ENCODE results near the gene LHX6. TPM values are rescaled to one million over a fixed set of nuclear protein-coding genes. Genes with fewer than 3 reads are reported as not detected.

LHX6 gene
- total and polyA plus RNA-seq, 2 experiments from 2014 or later, result 1.0 to 1.2 TPM

GRCh38 chr9:122180633-122181032, 48.1 kb downstream of the LHX6 start (continued):
- TF ChIP-seq ZNF462 (CRISPR knock-in tag; IDR thresholded peaks at IDR 0.05) (no peak), CREB1 (CRISPR knock-in tag; IDR thresholded peaks at IDR 0.05; ENCODE audit: low read depth) (no peak), EZH2phosphoT487 (IDR thresholded peaks at IDR 0.05; ENCODE audit: unreplicated experiment) (no peak), EZH2 (IDR thresholded peaks at IDR 0.05; ENCODE audit: low read depth, unreplicated experiment) (no peak)

- H3K4me1 ChIP-seq (ENCODE audit: insufficient read depth), result no peaks in the 10 kb centered on the region
- no peak; the same call in 2 of the 3 replicates for ATAC-seq
- H3K36me3 ChIP-seq (ENCODE audit: insufficient read depth), result no peaks in the 10 kb centered on the region
- no peaks in the 10 kb centered on the region for H3K36me3 Mint-ChIP-seq (ENCODE audit: low read depth)
- H3K27me3 Mint-ChIP-seq (ENCODE audit: insufficient read depth, low read depth, poor library complexity), result peaks cover 2% of the 10 kb centered on the region
- no peaks in the 10 kb centered on the region for H3K27me3 ChIP-seq (ENCODE audit: insufficient read depth)
- no peak overlapping the region for H3K27ac Mint-ChIP-seq
- no peak overlapping the region for H2AFZ ChIP-seq
- H3K9me2 ChIP-seq (ENCODE audit: insufficient read depth), result no peaks in the 10 kb centered on the region
- H3K4me3 Mint-ChIP-seq, result no peak overlapping the region
- H3K27ac ChIP-seq (ENCODE audit: low read depth), result no peak overlapping the region
- no peaks in the 10 kb centered on the region for H3K79me2 ChIP-seq (replicated peaks; ENCODE audit: insufficient read depth)
- H3F3A ChIP-seq (replicated peaks; ENCODE audit: low read depth), result no peaks in the 10 kb centered on the region
- no peak overlapping the region for H3K4me2 ChIP-seq
- no peak for DNase-seq (ENCODE audit: low spot score)
- H4K20me1 ChIP-seq (replicated peaks; ENCODE audit: insufficient read depth), result no peaks in the 10 kb centered on the region
- no peak overlapping the region for H3K4me3 ChIP-seq
- H3K4me1 Mint-ChIP-seq, result peaks cover 2% of the 10 kb centered on the region; the same call in 1 of the 3 replicates
- H3K9me3 Mint-ChIP-seq, result no peaks in the 10 kb centered on the region
- TF ChIP-seq ZNF114 (CRISPR knock-in tag; IDR thresholded peaks at IDR 0.05), result no peak
- TF ChIP-seq REST (IDR thresholded peaks at IDR 0.05; ENCODE audit: unreplicated experiment), result no peak
- no peak for TF ChIP-seq NANOG (IDR thresholded peaks at IDR 0.05; ENCODE audit: borderline replicate concordance)
- no peak for TF ChIP-seq EZH2 (IDR thresholded peaks at IDR 0.05; ENCODE audit: low read depth, unreplicated experiment)
- TF ChIP-seq JUNB (IDR thresholded peaks at IDR 0.05; ENCODE audit: unreplicated experiment), result no peak
Observed at GRCh38 chr9:122179690-122180074, 49.1 kb downstream of the LHX6 start.

Data from GM23338 (cell line).